SK-N-SH (cell line): ENCODE results near the gene ZNF516. TPM values are rescaled to one million over a fixed set of nuclear protein-coding genes. Genes with fewer than 3 reads are reported as not detected.

Source experiments
- CTCF ChIA-PET: fragments of 300-600, 350-600 bp; formaldehyde crosslinking; extraction: SDS; loops from one replicate; lab custom pipeline; 2021; lab: Yijun Ruan, JAX
- POLR2A ChIA-PET: fragments of 350-600 bp; sonication (Branson Sonifier 250); formaldehyde crosslinking; extraction: SDS; loops from one replicate; lab custom pipeline; 2020; ENCODE audit warnings: antibody characterized with exemption, inconsistent platforms; lab: Yijun Ruan, JAX
- DNase-seq: peaks from one replicate; pipeline ENCODE4 v3.0.0; 2012
- H2AFZ ChIP-seq: fragments of 200-600 bp; sonication (generic); 2 replicates; pipeline ENCODE4 v1.8.1; 2016; ENCODE audit warnings: antibody characterized with exemption, mild to moderate bottlenecking, low read depth
- H3F3A ChIP-seq: fragments of 200-600 bp; sonication (generic); replicated peaks from 2 replicates; pipeline ENCODE3; 2016; ENCODE audit warnings: antibody characterized with exemption, mild to moderate bottlenecking; ENCODE audit not compliant: insufficient read depth
- H3K27ac ChIP-seq, 2 experiments: fragments of 200-500 bp in 1 of 2; fragments of 200-600 bp in 1 of 2; sonication (Bioruptor generic) in 1 of 2; sonication (generic), shearing (Covaris generic) in 1 of 2; 2 replicates each; pipeline versions ENCODE4 v1.5.1 to v1.6.1; 2014 to 2016; ENCODE audit warnings: low read depth in 2 of 2, inconsistent platforms in 1 of 2, low read length in 1 of 2, mild to moderate bottlenecking in 1 of 2, mixed read lengths in 1 of 2
- H3K27me3 ChIP-seq: fragments of 200-600 bp; sonication (generic), shearing (Covaris generic); 2 replicates; pipeline ENCODE4 v1.6.1; 2016; ENCODE audit warnings: mixed run types; ENCODE audit not compliant: insufficient read depth
- H3K36me3 ChIP-seq, 2 experiments: fragments of 200-500 bp in 1 of 2; fragments of 200-600 bp in 1 of 2; sonication (Bioruptor generic) in 1 of 2; sonication (generic) in 1 of 2; replicated peaks in 1 of 2; 2 replicates each; pipeline versions ENCODE3 to v1.5.1; 2014 to 2016; ENCODE audit warnings: low read length in 1 of 2, mild to moderate bottlenecking in 1 of 2; ENCODE audit not compliant: insufficient read depth in 2 of 2, control insufficient read depth in 1 of 2
- H3K4me1 ChIP-seq, 2 experiments: fragments of 200-500 bp in 1 of 2; fragments of 200-600 bp in 1 of 2; sonication (Bioruptor generic) in 1 of 2; sonication (generic), shearing (Covaris generic) in 1 of 2; 2 replicates each; pipeline versions ENCODE4 v1.5.1 to v1.6.1; 2014 to 2016; ENCODE audit warnings: low read depth in 1 of 2, low read length in 1 of 2, mixed run types in 1 of 2; ENCODE audit not compliant: insufficient read depth in 2 of 2, control insufficient read depth in 1 of 2
- H3K4me2 ChIP-seq: fragments of 200-600 bp; sonication (generic), shearing (Covaris generic); 2 replicates; pipeline ENCODE4 v1.6.1; 2017; ENCODE audit warnings: mixed run types
- H3K4me3 ChIP-seq, 2 experiments: fragments of 200-500 bp in 1 of 2; fragments of 200-600 bp in 1 of 2; sonication (Bioruptor generic) in 1 of 2; sonication (generic), shearing (Covaris generic) in 1 of 2; 2 replicates each; pipeline versions ENCODE4 v1.5.1 to v1.8.1; 2014 to 2016; ENCODE audit warnings: low read depth in 2 of 2, inconsistent platforms in 1 of 2, low read length in 1 of 2, mild to moderate bottlenecking in 1 of 2, mixed read lengths in 1 of 2, moderate library complexity in 1 of 2
- H3K79me2 ChIP-seq: fragments of 200-600 bp; sonication (generic); 2 replicates; pipeline ENCODE4 v1.8.1; 2017; ENCODE audit warnings: mild to moderate bottlenecking; ENCODE audit not compliant: insufficient read depth
- H3K9ac ChIP-seq: fragments of 200-600 bp; sonication (generic); 2 replicates; pipeline ENCODE4 v1.6.1; 2017; ENCODE audit warnings: mixed run types
- H3K9me2 ChIP-seq: fragments of 200-600 bp; sonication (generic); 2 replicates; pipeline ENCODE4 v1.6.1; 2017; ENCODE audit warnings: mixed run types
- H3K9me3 ChIP-seq: fragments of 200-600 bp; sonication (generic); 2 replicates; pipeline ENCODE4 v1.6.1; 2017; ENCODE audit warnings: mixed run types, mild to moderate bottlenecking, moderate library complexity
- H4K20me1 ChIP-seq: fragments of 200-600 bp; sonication (generic); 2 replicates; pipeline ENCODE4 v1.6.1; 2017; ENCODE audit warnings: mild to moderate bottlenecking, mixed run types; ENCODE audit not compliant: insufficient read depth
- CHD2 ChIP-seq: fragments of 150-350 bp; IDR thresholded peaks from 2 replicates; pipeline ENCODE4 v1.6.1; 2018; ENCODE audit warnings: low read length; ENCODE audit not compliant: partially characterized antibody
- CTCF ChIP-seq: fragments of 200-600 bp; sonication (generic); IDR thresholded peaks from 2 replicates; pipeline ENCODE4 v1.6.1; 2017; ENCODE audit warnings: antibody characterized with exemption, mild to moderate bottlenecking, moderate library complexity
- ELF1 ChIP-seq: IDR thresholded peaks from 2 replicates; pipeline ENCODE4 v1.4.0; 2012
- EP300 ChIP-seq, 2 experiments: IDR thresholded peaks; 2 replicates each; pipeline versions ENCODE4 v1.4.0 to v1.6.1; 2012; ENCODE audit warnings: borderline replicate concordance in 1 of 2, low read depth in 1 of 2, low read length in 1 of 2
- FOSL2 ChIP-seq: IDR thresholded peaks from 2 replicates; pipeline ENCODE4 v1.4.0; 2012; ENCODE audit warnings: low read depth, mild to moderate bottlenecking, moderate library complexity, borderline replicate concordance
- FOXJ3 ChIP-seq: sonication (generic); formaldehyde crosslinking; IDR thresholded peaks from 2 replicates; pipeline ENCODE4 v1.5.1; 2020; ENCODE audit warnings: mild to moderate bottlenecking, missing genetic modification reagents
- FOXM1 ChIP-seq: IDR thresholded peaks from 2 replicates; pipeline ENCODE4 v1.4.0; 2012; ENCODE audit warnings: low read depth, mild to moderate bottlenecking
- GABPA ChIP-seq: IDR thresholded peaks from 2 replicates; pipeline ENCODE4 v1.4.0; 2012; ENCODE audit warnings: low read depth, mild to moderate bottlenecking
- IRF3 ChIP-seq: fragments of 150-350 bp; IDR thresholded peaks from 2 replicates; pipeline ENCODE4 v1.6.1; 2016; ENCODE audit warnings: mild to moderate bottlenecking, low read depth, low read length
- MXI1 ChIP-seq: IDR thresholded peaks from 2 replicates; pipeline ENCODE4 v1.6.1; 2012; ENCODE audit warnings: mild to moderate bottlenecking, low read depth, low read length, improper control_type of control experiment
- NFIC ChIP-seq: IDR thresholded peaks from 2 replicates; pipeline ENCODE4 v1.4.0; 2012; ENCODE audit warnings: borderline replicate concordance
- PBX3 ChIP-seq: IDR thresholded peaks from 2 replicates; pipeline ENCODE4; 2012
- POLR2AphosphoS5 ChIP-seq: IDR thresholded peaks from 2 replicates; pipeline ENCODE4 v1.6.1; 2012; ENCODE audit warnings: low read depth, low read length
- RCOR1 ChIP-seq: fragments of 150-350 bp; IDR thresholded peaks from 2 replicates; pipeline ENCODE4 v1.6.1; 2017; ENCODE audit warnings: antibody characterized with exemption, low read length
- SIN3A ChIP-seq: IDR thresholded peaks from 2 replicates; pipeline ENCODE4 v1.6.1; 2012; ENCODE audit warnings: low read depth, mild to moderate bottlenecking, low read length, moderate library complexity, borderline replicate concordance
- SMC3 ChIP-seq: IDR thresholded peaks from 2 replicates; pipeline ENCODE4 v1.6.1; 2012; ENCODE audit warnings: low read depth, low read length, improper control_type of control experiment
- USF1 ChIP-seq: IDR thresholded peaks from 2 replicates; pipeline ENCODE4 v1.4.0; 2012; ENCODE audit warnings: low read depth, borderline replicate concordance
- YY1 ChIP-seq: IDR thresholded peaks from 2 replicates; pipeline ENCODE4 v1.4.0; 2012; ENCODE audit warnings: low read depth, mild to moderate bottlenecking
- WGBS: methylation state at CpG from one replicate; pipeline ENCODE4 v1.1.6; 2017; ENCODE audit warnings: low lambda C conversion rate; 5-methylcytosine and 5-hydroxymethylcytosine counted together
- polyA plus RNA-seq, 3 experiments: library from polyadenylated mRNA; depleted of rRNA; stranded (reverse); fragments of >200 nt; gene quantifications; 2 replicates each; pipeline ENCODE4 v1.2.3, GENCODE V29; 2012

Gene ZNF516
- polyA plus RNA-seq, 1 of the 3 experiments (the other 2 are of a cell fraction) = 4.4 TPM

DNA sequence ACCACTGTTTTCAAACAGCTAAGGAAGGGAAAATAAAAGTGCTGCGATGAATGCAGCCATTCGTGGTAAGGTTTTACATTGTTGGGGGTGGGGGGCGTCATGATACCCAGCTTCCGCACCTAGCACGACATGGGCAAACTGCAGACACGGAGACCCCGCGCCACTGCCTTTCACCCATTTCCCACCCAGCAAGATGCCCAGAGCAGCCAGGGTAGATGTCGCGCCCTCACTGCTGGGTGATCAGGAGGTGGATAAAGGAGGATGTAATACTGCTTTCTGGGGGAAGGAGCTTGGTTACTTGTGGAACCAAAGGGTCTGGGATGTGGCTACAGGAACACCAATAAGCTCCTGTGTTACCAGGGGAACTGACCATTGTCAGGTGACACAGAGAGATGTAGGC, 138.4 kb downstream of the ZNF516 start:
- ChIA-PET CTCF (no interaction called here), POLR2A (interaction anchor here (0.7 kb wide), 1 partner anchor 323 kb away, joined by 3 read pairs; no protein-coding TSS in a partner anchor)
- TF ChIP-seq CTCF (no peak), SMC3 (no peak), PBX3 (no peak), GABPA (no peak), FOXJ3 (CRISPR knock-in tag) (no peak), IRF3 (no peak), POLR2AphosphoS5 (no peak), SIN3A (no peak), MXI1 (no peak), USF1 (no peak), YY1 (no peak), NFIC (no peak), FOXM1 (no peak), CHD2 (no peak), EP300 (IDR thresholded peaks at IDR 0.05; ENCODE audit: borderline replicate concordance in 1 of 2, low read depth in 1 of 2, low read length in 1 of 2) (no peak), RCOR1 (no peak), FOSL2 (no peak), ELF1 (no peak)
- H3K9ac ChIP-seq = no peak overlapping the region
- no peaks in the 10 kb centered on the region for H3K9me3 ChIP-seq
- H2AFZ ChIP-seq = no peak overlapping the region
- no peaks in the 10 kb centered on the region for H3K9me2 ChIP-seq
- no peaks in the 10 kb centered on the region for H3F3A ChIP-seq
- no peak overlapping the region for H3K4me2 ChIP-seq
- no peaks in the 10 kb centered on the region for H3K27me3 ChIP-seq
- no peaks in the 10 kb centered on the region for H4K20me1 ChIP-seq
- WGBS = 86% methylated on average over 10 of the region's 10 CpGs
- peaks cover 6 to 7% of the 10 kb centered on the region in 2 experiments; a peak in 3 of 4 replicates for H3K4me1 ChIP-seq
- no peak overlapping the region for H3K4me3 ChIP-seq
- DNase-seq = no peak
- H3K36me3 ChIP-seq = peaks cover 0 to 2% of the 10 kb centered on the region in 2 experiments
- no peak overlapping the region for H3K27ac ChIP-seq
- H3K79me2 ChIP-seq = no peaks in the 10 kb centered on the region
